Chondrocyte (in vitro differentiated cells): ENCODE data around the gene INPP5A. TPM values are rescaled to one million over a fixed set of nuclear protein-coding genes. Genes with fewer than 3 reads are reported as not detected.

Experiments used
- DNase-seq: peaks from one replicate; pipeline ENCODE4 v3.0.0; 2021; ENCODE audit warnings: mixed read lengths, low spot score
- H3K27ac Mint-ChIP-seq: one replicate; pipeline ENCODE4 v1.8.0; 2021; ENCODE audit warnings: mild to moderate bottlenecking, moderate library complexity, mixed read lengths; ENCODE audit not compliant: unreplicated experiment
- H3K27me3 Mint-ChIP-seq: 2 replicates; pipeline ENCODE4 v1.8.0; 2021; ENCODE audit warnings: low read depth, mixed read lengths
- H3K36me3 Mint-ChIP-seq: 2 replicates; pipeline ENCODE4 v1.8.0; 2021; ENCODE audit warnings: low read depth, mixed read lengths
- H3K4me1 Mint-ChIP-seq: 2 replicates; pipeline ENCODE4 v1.8.0; 2021; ENCODE audit warnings: low read depth, mild to moderate bottlenecking, mixed read lengths
- H3K4me3 Mint-ChIP-seq: one replicate; pipeline ENCODE4 v1.8.0; 2021; ENCODE audit warnings: mild to moderate bottlenecking, moderate library complexity, mixed read lengths; ENCODE audit not compliant: unreplicated experiment
- H3K9me3 Mint-ChIP-seq: 2 replicates; pipeline ENCODE4 v1.8.0; 2021; ENCODE audit warnings: low read depth, mixed read lengths
- CTCF ChIP-seq: fragments of 200-600 bp; sonication (generic); IDR thresholded peaks from 2 replicates; pipeline ENCODE4 v1.5.0; 2021; ENCODE audit warnings: antibody characterized with exemption, mild to moderate bottlenecking, moderate library complexity
- total RNA-seq: library from RNA; stranded (reverse); gene quantifications from 3 replicates; pipeline ENCODE4 v1.2.1, GENCODE V29; 2021

Gene INPP5A
- total RNA-seq, 1 donor from 2014 or later = 40.6 TPM

- H3K4me3 Mint-ChIP-seq = no peak overlapping the region
- peaks cover 16% of the 10 kb centered on the region for H3K36me3 Mint-ChIP-seq
- H3K4me1 Mint-ChIP-seq = no peaks in the 10 kb centered on the region
Observed at GRCh38 chr10:132692311-132692710, 154.7 kb downstream of the INPP5A start.

GRCh38 chr10:132693676-132694075 lies 156.1 kb downstream of the INPP5A start:
- peaks cover 16% of the 10 kb centered on the region for H3K36me3 Mint-ChIP-seq
- H3K4me1 Mint-ChIP-seq = no peaks in the 10 kb centered on the region
- H3K27ac Mint-ChIP-seq = no peak overlapping the region
- H3K9me3 Mint-ChIP-seq = peaks cover 26% of the 10 kb centered on the region
- DNase-seq = no peak
- no peaks in the 10 kb centered on the region for H3K27me3 Mint-ChIP-seq
- no peak overlapping the region for H3K4me3 Mint-ChIP-seq
- no peak for TF ChIP-seq CTCF

More at GRCh38 chr10:132692311-132692710, 154.7 kb downstream of the INPP5A start:
- Mint-ChIP-seq H3K9me3 (peaks cover 26% of the 10 kb centered on the region), H3K27ac (peak overlapping the region; percentile 13), H3K27me3 (no peaks in the 10 kb centered on the region)
- no peak for TF ChIP-seq CTCF
- DNase-seq = no peak

GRCh38 chr10:132696204-132696603 lies 158.6 kb downstream of the INPP5A start:
- no peak overlapping the region for H3K4me3 Mint-ChIP-seq
- peaks cover 13% of the 10 kb centered on the region for H3K4me1 Mint-ChIP-seq
- no peaks in the 10 kb centered on the region for H3K27me3 Mint-ChIP-seq
- peaks cover 14% of the 10 kb centered on the region for H3K36me3 Mint-ChIP-seq
- no peak for TF ChIP-seq CTCF
- no peak overlapping the region for H3K27ac Mint-ChIP-seq
- peaks cover 26% of the 10 kb centered on the region for H3K9me3 Mint-ChIP-seq
- DNase-seq = no peak

GRCh38 chr10:132696728-132697577 lies 159.4 kb downstream of the INPP5A start:
- no peak for TF ChIP-seq CTCF
- H3K4me1 Mint-ChIP-seq = peaks cover 13% of the 10 kb centered on the region
- H3K9me3 Mint-ChIP-seq = peaks cover 23% of the 10 kb centered on the region
- peaks cover 11% of the 10 kb centered on the region for H3K36me3 Mint-ChIP-seq
- no peak overlapping the region for H3K27ac Mint-ChIP-seq
- peak; percentile 81 for DNase-seq
- H3K27me3 Mint-ChIP-seq = no peaks in the 10 kb centered on the region
- no peak overlapping the region for H3K4me3 Mint-ChIP-seq

- no peak for TF ChIP-seq CTCF
- Mint-ChIP-seq H3K27me3 (no peaks in the 10 kb centered on the region), H3K27ac (no peak overlapping the region), H3K9me3 (peaks cover 23% of the 10 kb centered on the region), H3K4me1 (peaks cover 13% of the 10 kb centered on the region), H3K36me3 (peaks cover 6% of the 10 kb centered on the region), H3K4me3 (no peak overlapping the region)
- DNase-seq = peak; percentile 59
Observed at GRCh38 chr10:132697578-132698200, 160.1 kb downstream of the INPP5A start.
